ENCODE measurements around the gene ZBTB37.
"Not testable (repeated sequence)": the region's sequence is repeated elsewhere in the genome, so short reads cannot be mapped to it uniquely, and the experiment has no call there.

- not testable (repeated sequence) for TF ChIP-seq CTCF (IDR thresholded peaks at IDR 0.05; ENCODE audit: insufficient read depth, low read length); POLR2AphosphoS5 (IDR thresholded peaks at IDR 0.05; ENCODE audit: low read depth)
Measured at GRCh38 chr1:173881117-173881516, 12.9 kb downstream of the ZBTB37 start.

Data from HL-60 (cell line).